Caco-2 (cell line): ENCODE results near the gene AGBL3. TPM values are rescaled to one million over a fixed set of nuclear protein-coding genes. Genes with fewer than 3 reads are reported as not detected.
A peak's percentile ranks its signal among the peaks of the same experiment; 100 is the strongest.

ENCODE experiments used
- BruUV-seq: library from RNA; stranded (reverse); fragments of 400-500 nt; replicated peaks from 2 replicates; lab custom pipeline; 2021; lab: Mats Ljungman, UMichigan
- CTCF ChIA-PET: fragments of 300-600 bp; sonication (Branson Sonifier 250); formaldehyde crosslinking; loops from one replicate; lab custom pipeline; 2022; ENCODE audit warnings: antibody characterized with exemption; lab: Charles Lee
- POLR2A ChIA-PET: fragments of 300-600 bp; sonication (Branson Sonifier 250); formaldehyde crosslinking; loops from one replicate; lab custom pipeline; 2022; ENCODE audit warnings: antibody characterized with exemption; lab: Charles Lee
- DNase-seq, 2 experiments: peaks; one replicate each; pipeline versions ENCODE4 v3.0.0 to v3.0.0-alpha.2; 2020 to 2022
- H3K27me3 ChIP-seq: replicated peaks from 2 replicates; pipeline ENCODE4 v1.6.0; 2011; ENCODE audit warnings: low read length; ENCODE audit not compliant: control insufficient read depth, insufficient read depth
- H3K36me3 ChIP-seq: 2 replicates; pipeline ENCODE4 v1.5.1; 2011; ENCODE audit warnings: low read length; ENCODE audit not compliant: control insufficient read depth, insufficient read depth
- H3K4me1 ChIP-seq: fragments of 250-450 bp; sonication (Bioruptor Pico); 2 replicates; pipeline ENCODE4 v1.5.1; 2020; ENCODE audit warnings: mild to moderate bottlenecking
- H3K4me3 ChIP-seq: 2 replicates; pipeline ENCODE4 v1.5.1; 2011; ENCODE audit warnings: low read depth, mild to moderate bottlenecking, control low read depth, low read length
- H3K9me3 ChIP-seq: fragments of 250-450 bp; sonication (Bioruptor Pico); 2 replicates; pipeline ENCODE4 v1.5.1; 2020; ENCODE audit warnings: mild to moderate bottlenecking, moderate library complexity
- H3K27ac Mint-ChIP-seq: one replicate; pipeline ENCODE4 v1.8.0; 2022; ENCODE audit warnings: mixed read lengths; ENCODE audit not compliant: unreplicated experiment
- H3K27me3 Mint-ChIP-seq: one replicate; pipeline ENCODE4 v1.8.0; 2022; ENCODE audit warnings: mixed read lengths; ENCODE audit not compliant: insufficient read depth, unreplicated experiment
- H3K36me3 Mint-ChIP-seq: one replicate; pipeline ENCODE4 v1.8.0; 2022; ENCODE audit warnings: mild to moderate bottlenecking, mixed read lengths; ENCODE audit not compliant: insufficient read depth, unreplicated experiment
- H3K4me1 Mint-ChIP-seq: one replicate; pipeline ENCODE4 v1.8.0; 2022; ENCODE audit warnings: low read depth, mixed read lengths; ENCODE audit not compliant: unreplicated experiment
- H3K4me3 Mint-ChIP-seq: one replicate; pipeline ENCODE4 v1.8.0; 2022; ENCODE audit warnings: mild to moderate bottlenecking, moderate library complexity, mixed read lengths; ENCODE audit not compliant: unreplicated experiment
- H3K9me3 Mint-ChIP-seq: one replicate; pipeline ENCODE4 v1.8.0; 2022; ENCODE audit warnings: mixed read lengths; ENCODE audit not compliant: unreplicated experiment
- CTCF ChIP-seq, 2 experiments: fragments of 200-600 bp in 1 of 2; IDR thresholded peaks; 1 replicate in 1 of 2; 2 replicates in 1 of 2; pipeline versions ENCODE4 v1.5.1 to v1.8.0; 2011 to 2022; ENCODE audit warnings: antibody characterized with exemption in 1 of 2, control low read depth in 1 of 2, inconsistent platforms in 1 of 2, low read depth in 1 of 2, low read length in 1 of 2, mild to moderate bottlenecking in 1 of 2, moderate library complexity in 1 of 2; ENCODE audit not compliant: insufficient read depth in 1 of 2, severe bottlenecking in 1 of 2, unreplicated experiment in 1 of 2
- intact Hi-C: fragments of 100-400 bp; cut with micrococcal nuclease; formaldehyde crosslinking; loops from one replicate; pipeline ENCODE4 v1.10.0; 2022; ENCODE audit not compliant: unreplicated experiment
- total RNA-seq: library from RNA; stranded (reverse); gene quantifications from 2 replicates; pipeline ENCODE4 v1.2.3, GENCODE V29; 2022

The AGBL3 gene
- total RNA-seq, 1 experiment from 2014 or later, result 6.1 TPM

DNA sequence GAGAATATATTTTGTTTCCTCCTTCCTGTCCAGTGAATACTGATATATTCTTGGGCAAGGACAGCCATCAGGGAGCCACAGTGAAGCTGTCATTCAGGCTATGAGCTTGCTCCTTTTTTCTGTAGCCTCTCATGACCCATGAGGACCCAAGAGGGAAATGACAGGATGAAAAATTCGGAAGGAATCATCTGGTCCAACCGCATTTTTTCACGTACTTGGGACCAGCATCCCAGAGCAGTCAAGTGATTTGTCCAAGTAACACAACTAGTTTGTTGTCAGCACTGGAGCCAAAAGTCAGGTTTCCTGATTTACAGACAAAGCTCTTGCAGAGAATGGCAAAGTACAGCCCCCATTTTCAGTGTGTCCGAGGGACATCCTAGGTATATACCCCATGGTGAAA is 47.2 kb upstream of the AGBL3 start:
- no peaks in the 10 kb centered on the region for H3K9me3 Mint-ChIP-seq
- BruUV-seq, result no TSS peak
- peaks cover 47% of the 10 kb centered on the region for H3K4me1 ChIP-seq
- H3K9me3 ChIP-seq, result no peaks in the 10 kb centered on the region
- TF ChIP-seq CTCF (IDR thresholded peaks at IDR 0.05; ENCODE audit: insufficient read depth in 1 of 2, low read depth in 1 of 2, low read length in 1 of 2, severe bottlenecking in 1 of 2, unreplicated experiment in 1 of 2), result no peak
- H3K36me3 ChIP-seq, result peaks cover 1% of the 10 kb centered on the region; the same call in 1 of the 2 replicates
- no peaks in the 10 kb centered on the region for H3K27me3 Mint-ChIP-seq
- H3K4me3 Mint-ChIP-seq, result no peak overlapping the region
- DNase-seq, result no peak
- H3K36me3 Mint-ChIP-seq, result peaks cover 90% of the 10 kb centered on the region
- CTCF ChIA-PET, result no interaction called here
- POLR2A ChIA-PET, result no interaction called here
- no peak overlapping the region for H3K27ac Mint-ChIP-seq
- no peaks in the 10 kb centered on the region for H3K27me3 ChIP-seq
- intact Hi-C loops, result no loop called here
- H3K4me3 ChIP-seq, result no peak overlapping the region
- H3K4me1 Mint-ChIP-seq, result peaks cover 44% of the 10 kb centered on the region

DNA sequence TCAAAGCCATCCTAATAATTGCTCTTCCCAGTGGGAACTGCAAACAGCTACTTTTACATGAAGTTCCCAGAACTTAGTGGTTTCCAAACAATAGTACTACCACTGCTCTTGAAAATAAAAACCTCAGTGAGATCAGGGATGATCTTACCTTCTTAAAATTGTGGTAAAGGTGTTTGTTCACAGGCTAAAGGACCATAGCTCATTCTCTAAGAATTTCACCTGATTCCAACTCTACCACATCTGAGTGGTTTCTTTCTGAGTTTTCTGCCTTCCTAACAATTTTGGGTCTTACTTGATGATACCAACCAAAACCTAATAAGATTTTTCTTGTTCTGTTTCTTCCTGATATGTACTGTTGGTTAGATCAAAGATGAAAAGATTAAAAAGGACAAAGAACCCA is 45.6 kb upstream of the AGBL3 start:
- H3K4me3 Mint-ChIP-seq, result peak overlapping the region; percentile 38

More for the DNA sequence above, 45.6 kb upstream of the AGBL3 start:
- intact Hi-C loops, result loop anchor here (1.0 to 10.0 kb wide), 7 partner anchors 18 to 506 kb away; partner anchors contain the start of gene CALD1
- Histone ChIP-seq H3K36me3 (peaks cover 1% of the 10 kb centered on the region; the same call in 1 of the 2 replicates), H3K9me3 (no peaks in the 10 kb centered on the region), H3K4me1 (peaks cover 61% of the 10 kb centered on the region), H3K27me3 (no peaks in the 10 kb centered on the region), H3K4me3 (no peak overlapping the region)
- ChIA-PET POLR2A (interaction anchor here (1.6 kb wide), 1 partner anchor 250 kb away, joined by 5 read pairs; no protein-coding TSS in a partner anchor), CTCF (interaction anchor here (2.8 kb wide), 1 partner anchor 250 kb away, joined by 15 read pairs; no protein-coding TSS in a partner anchor)
- no peaks in the 10 kb centered on the region for H3K27me3 Mint-ChIP-seq
- DNase-seq, result no peak
- BruUV-seq, result TSS peak; percentile 90
- peak overlapping the region; percentile 85 for H3K27ac Mint-ChIP-seq
- H3K4me1 Mint-ChIP-seq, result peaks cover 47% of the 10 kb centered on the region
- H3K36me3 Mint-ChIP-seq, result peaks cover 90% of the 10 kb centered on the region
- no peaks in the 10 kb centered on the region for H3K9me3 Mint-ChIP-seq
- TF ChIP-seq CTCF (IDR thresholded peaks at IDR 0.05; ENCODE audit: insufficient read depth in 1 of 2, low read depth in 1 of 2, low read length in 1 of 2, severe bottlenecking in 1 of 2, unreplicated experiment in 1 of 2), result no peak
